ENCODE measurements around the gene PTGES2. TPM values are rescaled to one million over a fixed set of nuclear protein-coding genes. Genes with fewer than 3 reads are reported as not detected.

The PTGES2 gene
- total RNA-seq, 2 donors from 2014 or later = 73.5 to 84.5 TPM

DNA sequence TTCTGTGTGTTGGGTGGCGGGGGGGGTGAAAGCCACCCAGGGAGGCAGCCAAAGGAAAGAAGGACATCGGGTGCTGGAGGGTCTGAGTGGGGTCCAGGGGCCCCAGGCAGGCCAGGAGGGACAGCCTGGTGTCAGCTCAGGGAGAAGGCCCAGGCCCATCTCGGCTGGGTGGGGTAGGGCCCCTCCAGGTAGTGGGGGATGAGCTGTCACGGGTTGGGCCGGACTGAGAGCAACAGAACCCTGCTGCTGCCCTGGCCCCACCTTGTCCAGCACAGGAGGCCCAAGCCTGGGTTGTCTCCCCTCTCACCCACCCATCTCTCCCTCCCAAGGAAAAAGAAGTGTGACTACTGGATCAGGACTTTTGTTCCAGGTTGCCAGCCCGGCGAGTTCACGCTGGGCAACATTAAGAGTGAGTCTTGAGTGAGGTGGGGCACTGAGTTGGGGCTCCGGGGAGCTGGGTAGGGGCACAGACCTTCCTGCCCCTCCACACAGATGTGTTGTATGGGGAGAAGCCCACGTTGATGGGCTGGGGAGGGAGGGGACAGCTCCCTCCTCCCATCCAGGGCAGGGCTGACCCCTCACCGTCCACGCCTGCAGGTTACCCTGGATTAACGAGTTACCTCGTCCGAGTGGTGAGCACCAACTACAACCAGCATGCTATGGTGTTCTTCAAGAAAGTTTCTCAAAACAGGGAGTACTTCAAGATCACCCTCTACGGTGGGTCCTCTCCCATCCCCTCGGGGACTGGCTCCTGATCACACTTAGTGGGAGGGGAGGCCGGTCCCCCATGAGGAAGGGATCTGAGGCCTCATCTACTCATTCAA lies 24.0 kb upstream of the PTGES2 start:
- no peaks in the 10 kb centered on the region for H3K9me3 Mint-ChIP-seq
- 84 to 87% methylated on average over 9 to 18 of the region's 18 CpGs for WGBS, 2 experiments (ENCODE audit: insufficient coverage in 1 of 2, insufficient read length in 1 of 2)
- Histone ChIP-seq H3K27ac (ENCODE audit: low read depth, low read length) (no peak overlapping the region), H3K4me3 (ENCODE audit: low read length) (no peak overlapping the region), H3K36me3 (ENCODE audit: control insufficient read depth, insufficient read depth, low read length) (no peaks in the 10 kb centered on the region), H3K9ac (ENCODE audit: extremely low read depth, low read length, poor library complexity, severe bottlenecking) (no peak overlapping the region), H3K4me1 (ENCODE audit: control insufficient read depth, insufficient read depth, low read length) (no peaks in the 10 kb centered on the region), H3K9me3 (ENCODE audit: control insufficient read depth, low read length) (no peaks in the 10 kb centered on the region), H3K27me3 (ENCODE audit: control insufficient read depth, insufficient read depth, low read length, poor library complexity, severe bottlenecking) (no peaks in the 10 kb centered on the region)
- H3K36me3 Mint-ChIP-seq (ENCODE audit: low read depth) = no peaks in the 10 kb centered on the region
- TF ChIP-seq, protein P1, sequence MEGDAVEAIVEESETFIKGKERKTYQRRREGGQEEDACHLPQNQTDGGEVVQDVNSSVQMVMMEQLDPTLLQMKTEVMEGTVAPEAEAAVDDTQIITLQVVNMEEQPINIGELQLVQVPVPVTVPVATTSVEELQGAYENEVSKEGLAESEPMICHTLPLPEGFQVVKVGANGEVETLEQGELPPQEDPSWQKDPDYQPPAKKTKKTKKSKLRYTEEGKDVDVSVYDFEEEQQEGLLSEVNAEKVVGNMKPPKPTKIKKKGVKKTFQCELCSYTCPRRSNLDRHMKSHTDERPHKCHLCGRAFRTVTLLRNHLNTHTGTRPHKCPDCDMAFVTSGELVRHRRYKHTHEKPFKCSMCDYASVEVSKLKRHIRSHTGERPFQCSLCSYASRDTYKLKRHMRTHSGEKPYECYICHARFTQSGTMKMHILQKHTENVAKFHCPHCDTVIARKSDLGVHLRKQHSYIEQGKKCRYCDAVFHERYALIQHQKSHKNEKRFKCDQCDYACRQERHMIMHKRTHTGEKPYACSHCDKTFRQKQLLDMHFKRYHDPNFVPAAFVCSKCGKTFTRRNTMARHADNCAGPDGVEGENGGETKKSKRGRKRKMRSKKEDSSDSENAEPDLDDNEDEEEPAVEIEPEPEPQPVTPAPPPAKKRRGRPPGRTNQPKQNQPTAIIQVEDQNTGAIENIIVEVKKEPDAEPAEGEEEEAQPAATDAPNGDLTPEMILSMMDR (conservative IDR thresholded peaks at IDR 0.05) = no peak
- H3K4me1 Mint-ChIP-seq = peaks cover 3% of the 10 kb centered on the region
- no peak overlapping the region for H3K4me3 Mint-ChIP-seq
- H3K27ac Mint-ChIP-seq = no peak overlapping the region
- peak; percentile 45 for DNase-seq
- H3K27me3 Mint-ChIP-seq (ENCODE audit: insufficient read depth) = peaks cover 9% of the 10 kb centered on the region

DNA sequence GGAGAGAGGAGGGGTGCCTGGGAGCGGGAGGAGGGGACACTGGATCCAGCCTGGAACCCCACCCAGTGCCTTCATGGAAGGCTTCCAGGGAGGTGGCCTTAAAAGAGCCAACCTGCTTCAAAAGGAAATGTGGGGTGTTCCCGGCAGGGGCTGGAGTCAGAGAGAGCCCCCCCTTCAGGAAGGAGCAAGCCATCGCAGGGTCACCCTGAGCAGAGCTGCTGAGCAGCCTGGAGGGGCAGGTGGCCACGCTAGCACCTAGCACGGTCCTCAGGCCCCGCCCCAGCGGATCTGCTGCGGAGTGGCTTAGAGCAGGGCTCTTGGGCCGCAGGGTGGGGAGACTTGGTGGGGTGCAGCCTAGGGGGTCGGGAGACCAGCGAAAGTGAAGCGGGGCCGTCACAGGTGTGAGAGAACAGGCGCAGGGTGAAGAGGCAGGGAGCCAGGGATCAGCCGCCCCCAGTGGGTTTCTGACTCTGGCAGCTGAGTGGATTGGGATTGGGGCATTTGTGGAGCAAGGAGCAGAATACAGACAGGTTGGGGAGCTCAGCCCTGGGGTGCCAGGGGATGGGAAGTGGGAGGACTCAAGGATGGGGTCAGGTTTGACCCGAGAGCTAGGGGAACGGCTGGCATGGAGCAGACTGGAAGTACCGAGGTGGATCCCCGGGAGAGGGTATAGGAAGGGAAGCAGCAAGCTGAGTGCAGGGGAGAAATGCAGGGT lies 23.2 kb upstream of the PTGES2 start:
- TF ChIP-seq, protein P1 (conservative IDR thresholded peaks at IDR 0.05) = peak; percentile 81
- no peak overlapping the region for H3K27ac Mint-ChIP-seq
- H3K4me1 Mint-ChIP-seq = peaks cover 3% of the 10 kb centered on the region
- no peaks in the 10 kb centered on the region for H3K36me3 Mint-ChIP-seq (ENCODE audit: low read depth)
- H3K9me3 Mint-ChIP-seq = no peaks in the 10 kb centered on the region
- Histone ChIP-seq H3K27me3 (ENCODE audit: control insufficient read depth, insufficient read depth, low read length, poor library complexity, severe bottlenecking) (no peaks in the 10 kb centered on the region), H3K4me1 (ENCODE audit: control insufficient read depth, insufficient read depth, low read length) (no peaks in the 10 kb centered on the region), H3K27ac (ENCODE audit: low read depth, low read length) (no peak overlapping the region), H3K36me3 (ENCODE audit: control insufficient read depth, insufficient read depth, low read length) (no peaks in the 10 kb centered on the region), H3K4me3 (ENCODE audit: low read length) (no peak overlapping the region), H3K9ac (ENCODE audit: extremely low read depth, low read length, poor library complexity, severe bottlenecking) (no peak overlapping the region), H3K9me3 (ENCODE audit: control insufficient read depth, low read length) (no peaks in the 10 kb centered on the region)
- no peak overlapping the region for H3K4me3 Mint-ChIP-seq
- H3K27me3 Mint-ChIP-seq (ENCODE audit: insufficient read depth) = peaks cover 8% of the 10 kb centered on the region
- peak; percentile 90 for DNase-seq
- WGBS, 2 experiments (ENCODE audit: insufficient coverage in 1 of 2, insufficient read length in 1 of 2) = 74 to 90% methylated on average over 12 to 19 of the region's 19 CpGs

DNA sequence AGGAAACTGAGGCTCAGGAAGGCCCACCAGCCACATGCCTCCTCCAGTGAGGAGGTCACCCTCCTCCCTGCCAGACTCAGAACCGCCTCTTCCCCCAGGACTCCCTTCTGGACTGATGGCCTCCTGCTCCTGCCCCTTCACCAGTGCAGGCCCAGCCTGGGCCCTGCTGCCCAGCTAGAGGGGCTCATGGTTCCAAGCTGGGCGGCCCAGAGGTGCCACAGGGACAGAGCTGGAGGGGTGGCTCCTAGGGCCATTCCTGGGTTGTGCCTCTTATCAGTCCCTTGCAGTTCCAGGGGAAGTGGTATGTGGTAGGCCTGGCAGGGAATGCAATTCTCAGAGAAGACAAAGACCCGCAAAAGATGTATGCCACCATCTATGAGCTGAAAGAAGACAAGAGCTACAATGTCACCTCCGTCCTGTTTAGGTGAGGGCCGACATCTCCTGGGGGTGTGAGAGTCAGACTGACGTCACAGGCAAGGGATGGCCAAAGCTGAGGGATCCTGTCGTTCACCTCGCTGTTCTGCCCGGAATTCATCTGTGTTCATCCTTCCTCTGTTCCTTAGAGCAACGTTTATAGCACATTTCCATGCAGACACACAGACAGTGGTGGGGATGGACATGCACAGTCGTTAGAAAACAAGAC lies 22.5 kb upstream of the PTGES2 start:
- no peaks in the 10 kb centered on the region for H3K9me3 ChIP-seq (ENCODE audit: control insufficient read depth, low read length)
- no peak for DNase-seq
- Mint-ChIP-seq H3K9me3 (no peaks in the 10 kb centered on the region), H3K4me1 (peaks cover 3% of the 10 kb centered on the region), H3K36me3 (ENCODE audit: low read depth) (no peaks in the 10 kb centered on the region), H3K27me3 (ENCODE audit: insufficient read depth) (peaks cover 7% of the 10 kb centered on the region), H3K27ac (peak overlapping the region; percentile 30), H3K4me3 (no peak overlapping the region)
- no peak overlapping the region for H3K4me3 ChIP-seq (ENCODE audit: low read length)
- WGBS, 2 experiments (ENCODE audit: insufficient coverage in 1 of 2, insufficient read length in 1 of 2) = 84 to 91% methylated on average over 9 to 11 of the region's 11 CpGs
- TF ChIP-seq, protein P1 (conservative IDR thresholded peaks at IDR 0.05) = no peak
- H3K27ac ChIP-seq (ENCODE audit: low read depth, low read length) = no peak overlapping the region
- H3K27me3 ChIP-seq (ENCODE audit: control insufficient read depth, insufficient read depth, low read length, poor library complexity, severe bottlenecking) = no peaks in the 10 kb centered on the region
- no peak overlapping the region for H3K9ac ChIP-seq (ENCODE audit: extremely low read depth, low read length, poor library complexity, severe bottlenecking)
- no peaks in the 10 kb centered on the region for H3K36me3 ChIP-seq (ENCODE audit: control insufficient read depth, insufficient read depth, low read length)
- H3K4me1 ChIP-seq (ENCODE audit: control insufficient read depth, insufficient read depth, low read length) = no peaks in the 10 kb centered on the region

Data from endodermal cell (in vitro differentiated cells).